GM12891 (cell line): Measurements from ENCODE around the gene BRSK2.

Experiments
- POLR2A ChIP-seq: IDR thresholded peaks from 2 replicates; pipeline ENCODE4 v1.6.1; 2011; ENCODE audit warnings: low read depth, low read length, control low read depth
- POLR2AphosphoS5 ChIP-seq: IDR thresholded peaks from 2 replicates; pipeline ENCODE4 v1.6.1; 2011; ENCODE audit warnings: low read depth, low read length, control low read depth
- SPI1 ChIP-seq: IDR thresholded peaks from 2 replicates; pipeline ENCODE4 v1.6.1; 2011; ENCODE audit warnings: low read depth, low read length, control low read depth
- TAF1 ChIP-seq: IDR thresholded peaks from 2 replicates; pipeline ENCODE4 v1.6.1; 2011; ENCODE audit warnings: low read depth, low read length, control low read depth

GRCh38 chr11:1476940-1477736, 87.4 kb downstream of the BRSK2 start:
- TF ChIP-seq POLR2A, result no peak
- TF ChIP-seq TAF1, result no peak
- no peak for TF ChIP-seq POLR2AphosphoS5
- no peak for TF ChIP-seq SPI1
